H1 (cell line): ENCODE data around the gene DGKD. TPM values are rescaled to one million over a fixed set of nuclear protein-coding genes. Genes with fewer than 3 reads are reported as not detected.

ENCODE experiments used
- CTCF ChIA-PET: fragments of 300-600 bp; sonication (Branson Sonifier 250); formaldehyde crosslinking; loops from one replicate; lab custom pipeline; 2021; ENCODE audit not compliant: partially characterized antibody; lab: Charles Lee
- POLR2A ChIA-PET: fragments of 300-600 bp; sonication (Branson Sonifier 250); formaldehyde crosslinking; loops from one replicate; lab custom pipeline; 2021; ENCODE audit warnings: inconsistent platforms; ENCODE audit not compliant: partially characterized antibody; lab: Charles Lee
- DNase-seq, 2 experiments: peaks; one replicate each; pipeline versions ENCODE4 v3.0.0 to v3.0.0-alpha.2; 2010 to 2022; ENCODE audit warnings: low spot score in 2 of 2, low read depth in 1 of 2, mixed read lengths in 1 of 2
- FAIRE-seq: peaks from 2 replicates; lab custom pipeline; 2011; peaks lifted over from hg19 to GRCh38; lab: Jason Lieb, UNC
- H2AFZ ChIP-seq: 2 replicates; pipeline ENCODE4 v1.8.1; 2012; ENCODE audit warnings: low read length, inconsistent platforms
- H2AK5ac ChIP-seq: 2 replicates; pipeline ENCODE4 v1.6.1; 2013; ENCODE audit warnings: low read depth, low read length
- H2BK120ac ChIP-seq: replicated peaks from 2 replicates; pipeline ENCODE3; 2013; ENCODE audit warnings: low read depth, low read length, inconsistent platforms
- H2BK12ac ChIP-seq: 2 replicates; pipeline ENCODE4 v1.6.1; 2013; ENCODE audit warnings: low read depth, low read length
- H2BK15ac ChIP-seq: 2 replicates; pipeline ENCODE4 v1.6.1; 2013; ENCODE audit warnings: low read length
- H2BK20ac ChIP-seq: 2 replicates; pipeline ENCODE4 v1.6.1; 2013; ENCODE audit warnings: low read length
- H2BK5ac ChIP-seq: 2 replicates; pipeline ENCODE4 v1.6.1; 2013; ENCODE audit warnings: low read depth, low read length
- H3K14ac ChIP-seq: 2 replicates; pipeline ENCODE4 v1.6.1; 2013; ENCODE audit warnings: inconsistent platforms; ENCODE audit not compliant: insufficient read length
- H3K18ac ChIP-seq: 2 replicates; pipeline ENCODE4 v1.6.1; 2013; ENCODE audit warnings: low read length; ENCODE audit errors: extremely low read depth
- H3K23ac ChIP-seq: 2 replicates; pipeline ENCODE4 v1.6.1; 2013; ENCODE audit warnings: inconsistent platforms; ENCODE audit not compliant: insufficient read length
- H3K23me2 ChIP-seq: 2 replicates; pipeline ENCODE4 v1.6.1; 2013; ENCODE audit warnings: low read depth, low read length
- H3K27ac ChIP-seq: 2 replicates; pipeline ENCODE4 v1.6.1; 2011; ENCODE audit warnings: low read depth, low read length, inconsistent platforms
- H3K27me3 ChIP-seq, 4 experiments: replicated peaks in 1 of 4; 1 replicate in 1 of 4; 2 replicates in 3 of 4; pipeline versions ENCODE4 v1.6.1 to v1.8.1; 2011 to 2013; ENCODE audit warnings: low read length in 3 of 4, mild to moderate bottlenecking in 3 of 4, inconsistent platforms in 2 of 4, mixed read lengths in 2 of 4, moderate library complexity in 1 of 4; ENCODE audit not compliant: control insufficient read depth in 3 of 4, insufficient read depth in 3 of 4; ENCODE audit errors: extremely low read depth in 1 of 4
- H3K36me3 ChIP-seq, 4 experiments: 2 replicates each; pipeline versions ENCODE4 v1.6.1 to v1.8.1; 2011 to 2013; ENCODE audit warnings: mild to moderate bottlenecking in 4 of 4, low read length in 3 of 4, moderate library complexity in 2 of 4, control low read depth in 1 of 4, inconsistent platforms in 1 of 4; ENCODE audit not compliant: insufficient read depth in 4 of 4, control insufficient read depth in 2 of 4
- H3K4ac ChIP-seq: replicated peaks from 2 replicates; pipeline ENCODE3; 2013; ENCODE audit warnings: low read length, low read depth, mixed read lengths, inconsistent platforms; ENCODE audit not compliant: insufficient read length
- H3K4me1 ChIP-seq, 4 experiments: replicated peaks in 1 of 4; 1 replicate in 1 of 4; 2 replicates in 3 of 4; pipeline versions ENCODE4 v1.6.1 to v1.8.1; 2011 to 2013; ENCODE audit warnings: low read length in 3 of 4, inconsistent platforms in 2 of 4, mixed read lengths in 1 of 4; ENCODE audit not compliant: insufficient read depth in 4 of 4, control insufficient read depth in 3 of 4
- H3K4me2 ChIP-seq, 2 experiments: 2 replicates each; pipeline versions ENCODE4 v1.6.1 to v1.8.1; 2011 to 2013; ENCODE audit warnings: low read depth in 2 of 2, low read length in 2 of 2, control low read depth in 1 of 2, inconsistent platforms in 1 of 2, mild to moderate bottlenecking in 1 of 2; ENCODE audit not compliant: insufficient read depth in 1 of 2
- H3K4me3 ChIP-seq, 4 experiments: fragments of 200-600, 300-600 bp in 1 of 4; sonication (generic), shearing (Covaris generic), sonication (Bioruptor Twin) in 1 of 4; 2 replicates each; pipeline versions ENCODE4 v1.5.1 to v1.8.1; 2011 to 2016; ENCODE audit warnings: low read length in 4 of 4, low read depth in 3 of 4, control low read depth in 2 of 4, inconsistent platforms in 2 of 4, mild to moderate bottlenecking in 2 of 4, mixed read lengths in 1 of 4, moderate library complexity in 1 of 4; ENCODE audit not compliant: insufficient read depth in 2 of 4; ENCODE audit errors: extremely low read depth in 1 of 4
- H3K56ac ChIP-seq: replicated peaks from 2 replicates; pipeline ENCODE3; 2013; ENCODE audit warnings: low read depth, mild to moderate bottlenecking, mixed read lengths, low read length, inconsistent platforms; ENCODE audit not compliant: insufficient read length
- H3K79me1 ChIP-seq: 2 replicates; pipeline ENCODE4 v1.6.1; 2013; ENCODE audit warnings: low read depth, low read length, control low read depth
- H3K79me2 ChIP-seq, 2 experiments: 2 replicates each; pipeline versions ENCODE4 v1.6.1 to v1.8.1; 2012 to 2013; ENCODE audit warnings: low read length in 2 of 2, mild to moderate bottlenecking in 2 of 2, inconsistent platforms in 1 of 2; ENCODE audit not compliant: insufficient read depth in 2 of 2, control insufficient read depth in 1 of 2
- H3K9ac ChIP-seq, 4 experiments: replicated peaks in 1 of 4; 1 replicate in 1 of 4; 2 replicates in 3 of 4; pipeline versions ENCODE4 v1.6.1 to v1.8.1; 2011 to 2013; ENCODE audit warnings: low read depth in 3 of 4, low read length in 3 of 4, control low read depth in 2 of 4, mild to moderate bottlenecking in 2 of 4, moderate library complexity in 2 of 4, inconsistent platforms in 1 of 4; ENCODE audit errors: extremely low read depth in 1 of 4
- H3K9me3 ChIP-seq, 2 experiments: 2 replicates each; pipeline versions ENCODE4 v1.6.1 to v1.8.1; 2012 to 2013; ENCODE audit warnings: mild to moderate bottlenecking in 2 of 2, moderate library complexity in 2 of 2, control low read depth in 1 of 2, inconsistent platforms in 1 of 2, low read depth in 1 of 2, low read length in 1 of 2, mixed read lengths in 1 of 2; ENCODE audit not compliant: insufficient read depth in 2 of 2
- H4K20me1 ChIP-seq, 2 experiments: replicated peaks in 1 of 2; 2 replicates each; pipeline versions ENCODE3 to v1.8.1; 2011 to 2013; ENCODE audit warnings: inconsistent platforms in 2 of 2, low read length in 2 of 2, mild to moderate bottlenecking in 1 of 2; ENCODE audit not compliant: insufficient read depth in 2 of 2, control insufficient read depth in 1 of 2
- H4K5ac ChIP-seq: 2 replicates; pipeline ENCODE4 v1.6.1; 2013; ENCODE audit warnings: low read length, low read depth, mixed read lengths, inconsistent platforms; ENCODE audit not compliant: insufficient read length
- H4K8ac ChIP-seq: 2 replicates; pipeline ENCODE4 v1.8.0; 2013; ENCODE audit warnings: mild to moderate bottlenecking, moderate library complexity, low read length, inconsistent platforms; ENCODE audit not compliant: insufficient read depth; ENCODE audit errors: extremely low read depth
- H4K91ac ChIP-seq: replicated peaks from 2 replicates; pipeline ENCODE3; 2013; ENCODE audit warnings: low read length, mixed read lengths, inconsistent platforms; ENCODE audit not compliant: insufficient read length
- ATF2 ChIP-seq: IDR thresholded peaks from 2 replicates; pipeline ENCODE4 v1.6.1; 2012; ENCODE audit warnings: low read length, inconsistent platforms
- BACH1 ChIP-seq: IDR thresholded peaks from 2 replicates; pipeline ENCODE4 v1.6.1; 2012; ENCODE audit warnings: low read length, improper control_type of control experiment
- CEBPB ChIP-seq: IDR thresholded peaks from 2 replicates; pipeline ENCODE4 v1.6.1; 2012; ENCODE audit warnings: low read depth, low read length
- CTCF ChIP-seq, 3 experiments: IDR thresholded peaks; 1 replicate in 2 of 3; 2 replicates in 1 of 3; pipeline versions ENCODE4 v1.5.1 to v1.6.1; 2011; ENCODE audit warnings: low read length in 3 of 3, mild to moderate bottlenecking in 3 of 3, inconsistent platforms in 2 of 3, low read depth in 1 of 3, moderate library complexity in 1 of 3; ENCODE audit not compliant: insufficient read depth in 1 of 3; ENCODE audit errors: control extremely low read depth in 1 of 3
- GABPA ChIP-seq: IDR thresholded peaks from 2 replicates; pipeline ENCODE4 v1.6.1; 2011; ENCODE audit warnings: mild to moderate bottlenecking, low read length, moderate library complexity, borderline replicate concordance; ENCODE audit not compliant: insufficient read depth
- KDM1A ChIP-seq: fragments of 200-600, 300-600 bp; sonication (generic); IDR thresholded peaks from 2 replicates; pipeline ENCODE4 v1.7.1; 2016; ENCODE audit warnings: mild to moderate bottlenecking, low read length, borderline replicate concordance
- SAP30 ChIP-seq: fragments of 300-600 bp; sonication (generic); IDR thresholded peaks from 2 replicates; pipeline ENCODE4 v1.7.1; 2012; ENCODE audit warnings: low read length, moderate library complexity, mild to moderate bottlenecking, inconsistent platforms; ENCODE audit not compliant: insufficient read depth, insufficient replicate concordance
- SP4 ChIP-seq: IDR thresholded peaks from 2 replicates; pipeline ENCODE4 v1.6.1; 2012; ENCODE audit warnings: low read length, inconsistent platforms
- TCF12 ChIP-seq: IDR thresholded peaks from 2 replicates; pipeline ENCODE4 v1.6.1; 2011; ENCODE audit warnings: low read depth, mild to moderate bottlenecking, low read length
- WGBS, 2 experiments: shearing (Covaris generic) in 1 of 2; methylation state at CpG; one replicate each; pipeline versions ENCODE4 v1.1.6 to v1.1.7; 2013 to 2015; ENCODE audit warnings: low lambda C conversion rate in 2 of 2, mixed read lengths in 2 of 2, inconsistent platforms in 1 of 2, low coverage in 1 of 2, missing lambda C conversion rate in 1 of 2; ENCODE audit not compliant: insufficient replicate concordance in 2 of 2, insufficient coverage in 1 of 2, insufficient read length in 1 of 2; ENCODE audit errors: extremely low coverage in 1 of 2, missing lambda C conversion rate in 1 of 2; 5-methylcytosine and 5-hydroxymethylcytosine counted together
- polyA plus RNA-seq, 7 experiments: library from polyadenylated mRNA; depleted of rRNA in 3 of 7; stranded (reverse) in 5 of 7; unstranded in 2 of 7; fragments of >200 nt in 5 of 7; fragments of 200-250 nt in 2 of 7; gene quantifications; 1 replicate in 5 of 7; 2 replicates in 1 of 7; 4 replicates in 1 of 7; pipeline versions ENCODE4 v1.2.1 to v1.2.3, GENCODE V29; 2011 to 2013; ENCODE audit warnings: missing spikeins in 2 of 7, mixed read lengths in 2 of 7
- total RNA-seq: library from RNA; stranded (reverse); fragmentation: NEBNext Ultra II Directional; extraction: Animal tissue kit (Norgen Biotek cat#: 25700); gene quantifications from 2 replicates; pipeline ENCODE4 v1.2.1, GENCODE V29; 2021

Gene DGKD
- total and polyA plus RNA-seq, 2 of the 8 experiments (the other 6 are each of a cell fraction or from before 2014, with no cell fraction given), result 7.7 to 30.9 TPM

GRCh38 chr2:233473386-233473791, 119.1 kb downstream of the DGKD start:
- Histone ChIP-seq H3K79me2 (no peaks in the 10 kb centered on the region), H4K8ac (peak overlapping the region; percentile 57; the same call in 1 of the 2 replicates), H2BK120ac (no peak overlapping the region), H3K4me3 (no peak overlapping the region), H3K27me3 (no peaks in the 10 kb centered on the region), H2BK12ac (no peak overlapping the region), H3K36me3 (peaks cover 0 to 5% (median 0%) of the 10 kb centered on the region in 4 experiments; a peak in 2 of 8 replicates), H4K5ac (no peak overlapping the region), H3K18ac (no peak overlapping the region), H2BK15ac (no peak overlapping the region), H3K4ac (no peak overlapping the region), H3K56ac (no peak overlapping the region), H3K4me2 (no peak overlapping the region), H3K9me3 (no peaks in the 10 kb centered on the region), H3K4me1 (peaks cover 0 to 6% (median 0%) of the 10 kb centered on the region in 4 experiments; a peak in 2 of 7 replicates), H3K23ac (no peak overlapping the region), H3K14ac (no peak overlapping the region), H3K9ac (no peak overlapping the region), H2AK5ac (no peak overlapping the region), H2AFZ (no peak overlapping the region), H3K27ac (no peak overlapping the region), H4K20me1 (peaks cover 1 to 3% of the 10 kb centered on the region in 2 experiments), H2BK5ac (no peak overlapping the region), H4K91ac (no peak overlapping the region), H3K23me2 (no peaks in the 10 kb centered on the region), H3K79me1 (no peaks in the 10 kb centered on the region), H2BK20ac (no peak overlapping the region)
- FAIRE-seq (no peak), DNase-seq (no peak)
- CTCF ChIA-PET, result interaction anchor here (1.3 to 1.8 kb wide), 2 partner anchors 24 to 239 kb away, joined by 4 to 5 read pairs; partner anchors contain the start of gene UGT1A5
- TF ChIP-seq BACH1 (no peak), KDM1A (no peak), SP4 (no peak), SAP30 (no peak), CTCF (IDR thresholded peaks at IDR 0.05; ENCODE audit: control extremely low read depth in 1 of 3, insufficient read depth in 1 of 3, low read depth in 1 of 3, low read length in 3 of 3) (no peak), TCF12 (no peak), CEBPB (no peak), GABPA (no peak), ATF2 (no peak)
- 94% methylated on average over 19 of the region's 19 CpGs; no CpG with 5 or more reads in 1 of the 2 experiments for WGBS, 2 experiments
- POLR2A ChIA-PET, result no interaction called here
